Endothelial cell (in vitro differentiated cells): ENCODE results near the gene SLC16A8. TPM values are rescaled to one million over a fixed set of nuclear protein-coding genes. Genes with fewer than 3 reads are reported as not detected.

Experiments
- DNase-seq: peaks from one replicate; pipeline ENCODE4 v3.0.0; 2021; ENCODE audit warnings: low spot score
- H3K27ac Mint-ChIP-seq: one replicate; pipeline ENCODE4 v1.8.0; 2021; ENCODE audit warnings: mixed read lengths, inconsistent platforms; ENCODE audit not compliant: unreplicated experiment
- H3K27me3 Mint-ChIP-seq: one replicate; pipeline ENCODE4 v1.8.0; 2021; ENCODE audit warnings: mild to moderate bottlenecking, moderate library complexity, mixed read lengths, inconsistent platforms; ENCODE audit not compliant: unreplicated experiment
- H3K36me3 Mint-ChIP-seq: one replicate; pipeline ENCODE4 v1.8.0; 2021; ENCODE audit warnings: mild to moderate bottlenecking, low read depth, mixed read lengths, inconsistent platforms; ENCODE audit not compliant: unreplicated experiment
- H3K4me1 Mint-ChIP-seq: one replicate; pipeline ENCODE4 v1.8.0; 2021; ENCODE audit warnings: mild to moderate bottlenecking, mixed read lengths, inconsistent platforms; ENCODE audit not compliant: unreplicated experiment
- H3K4me3 Mint-ChIP-seq: one replicate; pipeline ENCODE4 v1.8.0; 2021; ENCODE audit warnings: mild to moderate bottlenecking, mixed read lengths, inconsistent platforms; ENCODE audit not compliant: unreplicated experiment
- H3K9me3 Mint-ChIP-seq: one replicate; pipeline ENCODE4 v1.8.0; 2021; ENCODE audit warnings: mixed read lengths, inconsistent platforms; ENCODE audit not compliant: unreplicated experiment
- CTCF ChIP-seq: fragments of 200-600 bp; sonication (generic); IDR thresholded peaks from one replicate; pipeline ENCODE4 v1.5.0; 2021; ENCODE audit warnings: antibody characterized with exemption; ENCODE audit not compliant: unreplicated experiment
- total RNA-seq: library from RNA; stranded (reverse); fragmentation: NEBNext Ultra II Directional; extraction: Animal tissue kit (Norgen Biotek cat#: 25700); gene quantifications from one replicate; pipeline ENCODE4 v1.2.1, GENCODE V29; 2021; ENCODE audit not compliant: unreplicated experiment

Gene SLC16A8
- total RNA-seq, 1 donor from 2014 or later = not detected

GRCh38 chr22:38111925-38112355, 28.0 kb upstream of the SLC16A8 start:
- H3K9me3 Mint-ChIP-seq = no peaks in the 10 kb centered on the region
- DNase-seq = no peak
- peaks cover 12% of the 10 kb centered on the region for H3K27me3 Mint-ChIP-seq
- no peak for TF ChIP-seq CTCF
- no peak overlapping the region for H3K4me3 Mint-ChIP-seq
- H3K27ac Mint-ChIP-seq = no peak overlapping the region
- H3K36me3 Mint-ChIP-seq = no peaks in the 10 kb centered on the region
- no peaks in the 10 kb centered on the region for H3K4me1 Mint-ChIP-seq

- no peaks in the 10 kb centered on the region for H3K9me3 Mint-ChIP-seq
- H3K4me1 Mint-ChIP-seq = no peaks in the 10 kb centered on the region
- no peaks in the 10 kb centered on the region for H3K36me3 Mint-ChIP-seq
- DNase-seq = no peak
- H3K27me3 Mint-ChIP-seq = peaks cover 12% of the 10 kb centered on the region
- no peak for TF ChIP-seq CTCF
- no peak overlapping the region for H3K27ac Mint-ChIP-seq
- H3K4me3 Mint-ChIP-seq = no peak overlapping the region
Measured at GRCh38 chr22:38110863-38111852, 27.2 kb upstream of the SLC16A8 start.

GRCh38 chr22:38110008-38110862, 26.3 kb upstream of the SLC16A8 start, which contains the start of gene BAIAP2L2:
BAIAP2L2 (minus strand) TSS chr22:38110684; CDS start chr22:38110525, 159 bp downstream.
- DNase-seq = no peak
- Mint-ChIP-seq H3K36me3 (no peaks in the 10 kb centered on the region), H3K27ac (no peak within 1 kb of the TSS), H3K27me3 (peaks cover 14% of the 10 kb centered on the region), H3K9me3 (no peaks in the 10 kb centered on the region), H3K4me3 (no peak within 1 kb of the TSS), H3K4me1 (no peaks in the 10 kb centered on the region)
- no peak for TF ChIP-seq CTCF

- DNase-seq = no peak
Measured at GRCh38 chr22:38109371-38110001, 25.5 kb upstream of the SLC16A8 start.

More at GRCh38 chr22:38109371-38110001, 25.5 kb upstream of the SLC16A8 start:
- TF ChIP-seq CTCF = no peak
- no peak overlapping the region for H3K27ac Mint-ChIP-seq
- no peak overlapping the region for H3K4me3 Mint-ChIP-seq
- no peaks in the 10 kb centered on the region for H3K36me3 Mint-ChIP-seq
- no peaks in the 10 kb centered on the region for H3K4me1 Mint-ChIP-seq
- H3K27me3 Mint-ChIP-seq = peaks cover 14% of the 10 kb centered on the region
- no peaks in the 10 kb centered on the region for H3K9me3 Mint-ChIP-seq
